ENCODE results near the gene PRKCZ. TPM values are rescaled to one million over a fixed set of nuclear protein-coding genes. Genes with fewer than 3 reads are reported as not detected.

PRKCZ gene
- total RNA-seq, 1 experiment from 2014 or later, result 56.8 TPM

DNA sequence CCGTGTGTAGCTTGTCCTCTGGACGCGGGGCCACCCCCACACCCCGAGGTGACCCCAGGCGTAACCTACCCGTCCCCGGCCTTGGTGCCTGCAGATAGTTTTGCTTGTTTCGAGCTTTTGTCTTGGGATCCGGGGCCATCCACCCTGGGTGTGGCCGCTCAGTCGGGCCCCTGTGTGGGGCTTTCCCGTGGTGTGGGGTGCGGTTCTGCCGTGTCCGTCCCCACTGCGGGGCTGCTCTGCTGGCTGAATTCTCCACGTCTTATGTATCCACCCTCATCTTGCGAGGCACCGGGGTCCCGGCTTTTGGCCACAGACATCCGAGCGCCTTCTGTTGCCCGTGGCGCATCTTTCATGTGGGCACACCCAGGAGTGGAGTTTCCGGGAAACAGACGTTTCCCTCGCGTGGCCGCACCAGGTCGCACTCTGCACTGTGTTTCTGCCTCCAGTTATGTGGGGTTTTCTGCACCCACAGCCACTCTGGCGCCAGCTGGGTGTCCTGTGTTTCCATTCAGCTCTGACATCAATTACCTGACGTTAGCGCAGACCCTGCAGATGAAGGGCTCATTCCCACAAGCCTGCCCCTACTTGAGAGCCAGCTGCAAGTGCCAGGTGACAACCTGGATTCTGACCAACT, 64.9 kb downstream of the PRKCZ start:
- Histone ChIP-seq H3K4me1 (ENCODE audit: insufficient read depth, low read length) (no peaks in the 10 kb centered on the region), H3K4me2 (ENCODE audit: low read length) (no peak overlapping the region), H4K20me1 (ENCODE audit: low read length) (no peaks in the 10 kb centered on the region), H3F3A (ENCODE audit: low read length, unreplicated experiment) (no peaks in the 10 kb centered on the region), H3K27me3 (ENCODE audit: low read length) (no peaks in the 10 kb centered on the region), H3K9me3 (ENCODE audit: low read length) (no peaks in the 10 kb centered on the region), H3K79me2 (ENCODE audit: low read length) (no peaks in the 10 kb centered on the region), H3K9ac (ENCODE audit: low read length) (no peak overlapping the region), H3K27ac (ENCODE audit: low read length) (no peak overlapping the region), H3K9me2 (replicated peaks; ENCODE audit: low read length) (no peaks in the 10 kb centered on the region), H3K36me3 (ENCODE audit: low read depth, low read length) (no peaks in the 10 kb centered on the region), H3K4me3 (ENCODE audit: low read length) (no peak overlapping the region), H2AFZ (ENCODE audit: low read length) (no peak overlapping the region)
- ChIA-PET CTCF (no interaction called here), POLR2A (ENCODE audit: unreplicated experiment) (no interaction called here)
- ATAC-seq, result no peak
- no TSS peak for BruUV-seq (replicated peaks)
- intact Hi-C loops (cut with micrococcal nuclease), result no loop called here
- no peak for DNase-seq
- TF ChIP-seq, protein P1, sequence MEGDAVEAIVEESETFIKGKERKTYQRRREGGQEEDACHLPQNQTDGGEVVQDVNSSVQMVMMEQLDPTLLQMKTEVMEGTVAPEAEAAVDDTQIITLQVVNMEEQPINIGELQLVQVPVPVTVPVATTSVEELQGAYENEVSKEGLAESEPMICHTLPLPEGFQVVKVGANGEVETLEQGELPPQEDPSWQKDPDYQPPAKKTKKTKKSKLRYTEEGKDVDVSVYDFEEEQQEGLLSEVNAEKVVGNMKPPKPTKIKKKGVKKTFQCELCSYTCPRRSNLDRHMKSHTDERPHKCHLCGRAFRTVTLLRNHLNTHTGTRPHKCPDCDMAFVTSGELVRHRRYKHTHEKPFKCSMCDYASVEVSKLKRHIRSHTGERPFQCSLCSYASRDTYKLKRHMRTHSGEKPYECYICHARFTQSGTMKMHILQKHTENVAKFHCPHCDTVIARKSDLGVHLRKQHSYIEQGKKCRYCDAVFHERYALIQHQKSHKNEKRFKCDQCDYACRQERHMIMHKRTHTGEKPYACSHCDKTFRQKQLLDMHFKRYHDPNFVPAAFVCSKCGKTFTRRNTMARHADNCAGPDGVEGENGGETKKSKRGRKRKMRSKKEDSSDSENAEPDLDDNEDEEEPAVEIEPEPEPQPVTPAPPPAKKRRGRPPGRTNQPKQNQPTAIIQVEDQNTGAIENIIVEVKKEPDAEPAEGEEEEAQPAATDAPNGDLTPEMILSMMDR (conservative IDR thresholded peaks at IDR 0.05; ENCODE audit: low read depth, low read length), result no peak
- TF ChIP-seq EZH2 (IDR thresholded peaks at IDR 0.05; ENCODE audit: low read length, unreplicated experiment) (no peak), EZH2phosphoT487 (IDR thresholded peaks at IDR 0.05; ENCODE audit: borderline replicate concordance, low read length) (no peak)

DNA sequence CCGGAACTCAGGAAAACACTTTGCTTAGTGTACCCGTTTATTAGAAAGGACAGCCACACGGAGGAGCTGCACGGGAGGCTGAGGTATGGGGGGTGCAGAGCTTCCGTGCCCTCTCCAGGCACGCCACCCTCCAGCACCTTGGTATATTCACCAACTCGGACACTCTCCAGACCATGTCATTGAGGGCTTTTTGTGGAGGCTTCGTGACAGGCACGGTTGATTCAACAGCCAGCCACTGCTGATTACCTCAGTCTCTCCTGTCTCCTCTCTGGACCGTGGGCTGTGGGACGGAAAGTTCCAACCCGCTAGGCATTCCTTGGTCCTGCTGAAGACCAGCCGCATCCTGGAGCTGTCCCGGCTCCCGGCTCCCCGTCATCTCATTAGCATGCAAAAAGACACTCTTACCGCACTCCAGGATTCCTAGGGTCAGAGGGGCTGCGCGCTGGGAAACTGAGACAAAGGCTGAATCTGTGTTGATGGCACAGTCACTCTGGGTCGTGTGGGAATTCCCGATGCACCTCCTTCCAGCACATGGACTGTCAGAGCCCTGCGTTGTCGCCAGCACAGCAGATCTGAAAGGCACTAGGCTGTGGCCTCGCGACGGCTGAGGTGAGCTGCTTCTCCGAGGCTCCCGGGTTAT, 65.6 kb downstream of the PRKCZ start:
- H3K36me3 ChIP-seq (ENCODE audit: low read depth, low read length), result no peaks in the 10 kb centered on the region
- no TSS peak for BruUV-seq (replicated peaks)
- no peaks in the 10 kb centered on the region for H3K4me1 ChIP-seq (ENCODE audit: insufficient read depth, low read length)
- no peak overlapping the region for H3K4me2 ChIP-seq (ENCODE audit: low read length)
- no peak overlapping the region for H3K9ac ChIP-seq (ENCODE audit: low read length)
- no peaks in the 10 kb centered on the region for H3K79me2 ChIP-seq (ENCODE audit: low read length)
- no peak overlapping the region for H2AFZ ChIP-seq (ENCODE audit: low read length)
- no peak overlapping the region for H3K4me3 ChIP-seq (ENCODE audit: low read length)
- ATAC-seq (no peak), DNase-seq (no peak)
- no peak overlapping the region for H3K27ac ChIP-seq (ENCODE audit: low read length)
- no peaks in the 10 kb centered on the region for H3K9me2 ChIP-seq (replicated peaks; ENCODE audit: low read length)
- H3K9me3 ChIP-seq (ENCODE audit: low read length), result no peaks in the 10 kb centered on the region
- H3K27me3 ChIP-seq (ENCODE audit: low read length), result no peaks in the 10 kb centered on the region
- H3F3A ChIP-seq (ENCODE audit: low read length, unreplicated experiment), result no peaks in the 10 kb centered on the region
- no peak for TF ChIP-seq EZH2phosphoT487 (IDR thresholded peaks at IDR 0.05; ENCODE audit: borderline replicate concordance, low read length)
- TF ChIP-seq EZH2 (IDR thresholded peaks at IDR 0.05; ENCODE audit: low read length, unreplicated experiment), result no peak
- TF ChIP-seq, protein P1 (conservative IDR thresholded peaks at IDR 0.05; ENCODE audit: low read depth, low read length), result no peak
- ChIA-PET CTCF (no interaction called here), POLR2A (ENCODE audit: unreplicated experiment) (no interaction called here)
- intact Hi-C loops (cut with micrococcal nuclease), result no loop called here
- no peaks in the 10 kb centered on the region for H4K20me1 ChIP-seq (ENCODE audit: low read length)

DNA sequence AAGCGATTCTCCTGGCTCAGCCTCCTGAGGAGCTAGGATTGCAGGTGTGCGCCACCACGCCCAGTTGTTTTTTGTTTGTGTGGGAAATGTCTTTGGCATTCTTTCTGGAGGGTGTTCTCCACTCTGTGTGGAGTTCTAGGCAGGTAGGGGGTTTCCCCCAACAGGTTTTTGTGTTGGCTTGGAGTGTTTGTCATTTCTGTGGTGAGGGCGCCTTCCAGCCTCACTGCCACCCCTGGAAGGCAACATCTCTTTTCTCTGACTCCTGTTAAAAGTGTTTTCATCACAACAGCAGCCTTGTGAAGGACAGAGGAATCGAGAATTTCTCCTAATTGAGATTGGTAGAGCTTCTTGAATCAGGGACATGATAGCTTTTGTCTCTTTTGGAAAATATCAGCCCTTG, 69.7 kb downstream of the PRKCZ start:
- no peak overlapping the region for H3K4me2 ChIP-seq (ENCODE audit: low read length)
- ChIA-PET CTCF (no interaction called here), POLR2A (ENCODE audit: unreplicated experiment) (interaction anchor here (0.6 kb wide), 1 partner anchor 127 kb away, joined by 9 read pairs; no protein-coding TSS in a partner anchor)
- intact Hi-C loops (cut with micrococcal nuclease), result no loop called here
- H3K9me3 ChIP-seq (ENCODE audit: low read length), result no peaks in the 10 kb centered on the region
- BruUV-seq (replicated peaks), result no TSS peak
- TF ChIP-seq EZH2phosphoT487 (IDR thresholded peaks at IDR 0.05; ENCODE audit: borderline replicate concordance, low read length) (no peak), EZH2 (IDR thresholded peaks at IDR 0.05; ENCODE audit: low read length, unreplicated experiment) (no peak)
- TF ChIP-seq, protein P1 (conservative IDR thresholded peaks at IDR 0.05; ENCODE audit: low read depth, low read length), result no peak
- no peaks in the 10 kb centered on the region for H4K20me1 ChIP-seq (ENCODE audit: low read length)
- H3K79me2 ChIP-seq (ENCODE audit: low read length), result no peaks in the 10 kb centered on the region; the same call in 1 of the 2 replicates
- no peaks in the 10 kb centered on the region for H3K36me3 ChIP-seq (ENCODE audit: low read depth, low read length)
- no peak overlapping the region for H3K9ac ChIP-seq (ENCODE audit: low read length)
- H3K27me3 ChIP-seq (ENCODE audit: low read length), result no peaks in the 10 kb centered on the region
- H3K4me3 ChIP-seq (ENCODE audit: low read length), result no peak overlapping the region
- ATAC-seq, result no peak
- no peak overlapping the region for H2AFZ ChIP-seq (ENCODE audit: low read length)
- H3K9me2 ChIP-seq (replicated peaks; ENCODE audit: low read length), result no peaks in the 10 kb centered on the region
- no peaks in the 10 kb centered on the region for H3K4me1 ChIP-seq (ENCODE audit: insufficient read depth, low read length)
- H3F3A ChIP-seq (ENCODE audit: low read length, unreplicated experiment), result no peaks in the 10 kb centered on the region
- no peak overlapping the region for H3K27ac ChIP-seq (ENCODE audit: low read length)
- no peak for DNase-seq

All from PC-3 (cell line).